GM21723 (cell line): ENCODE data around the gene RFX8.
"Not testable (repeated sequence)": the region's sequence is repeated elsewhere in the genome, so short reads cannot be mapped to it uniquely, and the experiment has no call there.

Experiments
- ATAC-seq: cut with Tn5 transposase; IDR thresholded peaks from one replicate; pipeline ENCODE4 v1.9.1; 2021; ENCODE audit warnings: mild to moderate bottlenecking, moderate library complexity; ENCODE audit not compliant: unreplicated experiment

Gene RFX8

GRCh38 chr2:101474731-101475384, at the start of gene RFX8:
TSS of gene RFX8 (minus strand) at chr2:101475112. CDS start at chr2:101466848, 8,264 bp downstream.
- no peak for ATAC-seq

- ATAC-seq: no peak
Observed at GRCh38 chr2:101521487-101521886, 46.6 kb upstream of the RFX8 start.

- ATAC-seq: no peak
Observed at GRCh38 chr2:101520246-101520645, 45.3 kb upstream of the RFX8 start.

GRCh38 chr2:101518578-101519492, 43.9 kb upstream of the RFX8 start:
- no peak for ATAC-seq

- no peak for ATAC-seq
Observed at GRCh38 chr2:101517758-101518271, 42.9 kb upstream of the RFX8 start.

- ATAC-seq: no peak
Observed at GRCh38 chr2:101516823-101517690, 42.1 kb upstream of the RFX8 start.

- ATAC-seq: no peak
Observed at GRCh38 chr2:101516349-101516748, 41.4 kb upstream of the RFX8 start.

- no peak for ATAC-seq
Observed at GRCh38 chr2:101515477-101515876, 40.6 kb upstream of the RFX8 start.

- no peak for ATAC-seq
Observed at GRCh38 chr2:101512993-101513392, 38.1 kb upstream of the RFX8 start.

GRCh38 chr2:101511381-101511780, 36.5 kb upstream of the RFX8 start:
- ATAC-seq: no peak

- no peak for ATAC-seq
Observed at GRCh38 chr2:101509499-101510284, 34.8 kb upstream of the RFX8 start.

- ATAC-seq: no peak
Observed at GRCh38 chr2:101508636-101509035, 33.7 kb upstream of the RFX8 start.

GRCh38 chr2:101505276-101505675, 30.4 kb upstream of the RFX8 start:
- not testable (repeated sequence) for ATAC-seq

- ATAC-seq: not testable (repeated sequence)
Observed at GRCh38 chr2:101504744-101505143, 29.8 kb upstream of the RFX8 start.

GRCh38 chr2:101502095-101502494, 27.2 kb upstream of the RFX8 start:
- no peak for ATAC-seq

- no peak for ATAC-seq
Observed at GRCh38 chr2:101501443-101501842, 26.5 kb upstream of the RFX8 start.

GRCh38 chr2:101500860-101501259, 25.9 kb upstream of the RFX8 start:
- ATAC-seq: no peak

- no peak for ATAC-seq
Observed at GRCh38 chr2:101500180-101500579, 25.3 kb upstream of the RFX8 start.

GRCh38 chr2:101496279-101496678, 21.4 kb upstream of the RFX8 start:
- ATAC-seq: no peak

GRCh38 chr2:101492936-101493473, 18.1 kb upstream of the RFX8 start:
- no peak for ATAC-seq
